Keratinocyte (primary cell): ENCODE results near the gene WSB1. TPM values are rescaled to one million over a fixed set of nuclear protein-coding genes. Genes with fewer than 3 reads are reported as not detected.

Experiments used
- DNase-seq: peaks from one replicate; pipeline ENCODE4 v3.0.0-alpha.2; 2011; ENCODE audit warnings: low read depth, missing footprints, low spot score
- FAIRE-seq: peaks from 2 replicates; lab custom pipeline; 2011; peaks lifted over from hg19 to GRCh38; lab: Jason Lieb, UNC
- H2AFZ ChIP-seq: 2 replicates; pipeline ENCODE4 v1.6.0; 2012; ENCODE audit warnings: low read length, control low read depth, inconsistent platforms; ENCODE audit not compliant: control insufficient read depth
- H3K27ac ChIP-seq: 2 replicates; pipeline ENCODE4 v1.5.1; 2011; ENCODE audit warnings: low read length; ENCODE audit not compliant: control insufficient read depth, insufficient read depth
- H3K27me3 ChIP-seq: 3 replicates; pipeline ENCODE4 v1.6.0; 2011; ENCODE audit warnings: low read length; ENCODE audit not compliant: control insufficient read depth, insufficient read depth; ENCODE audit errors: extremely low read depth
- H3K36me3 ChIP-seq, 2 experiments: 2 replicates in 1 of 2; 3 replicates in 1 of 2; pipeline ENCODE4 v1.5.1; 2011; ENCODE audit warnings: low read length in 2 of 2, mild to moderate bottlenecking in 1 of 2; ENCODE audit not compliant: control insufficient read depth in 2 of 2, insufficient read depth in 2 of 2; ENCODE audit errors: extremely low read depth in 1 of 2
- H3K4me1 ChIP-seq: 3 replicates; pipeline ENCODE4 v1.5.1; 2011; ENCODE audit warnings: low read length; ENCODE audit not compliant: control insufficient read depth, insufficient read depth; ENCODE audit errors: extremely low read depth
- H3K4me2 ChIP-seq: 3 replicates; pipeline ENCODE4 v1.6.0; 2011; ENCODE audit warnings: low read depth, low read length; ENCODE audit not compliant: control insufficient read depth, insufficient read depth; ENCODE audit errors: extremely low read depth
- H3K4me3 ChIP-seq, 3 experiments: fragments of 200-600 bp in 1 of 3; sonication (generic) in 1 of 3; 2 replicates in 2 of 3; 3 replicates in 1 of 3; pipeline ENCODE4 v1.5.1; 2011 to 2016; ENCODE audit warnings: low read length in 3 of 3, mild to moderate bottlenecking in 3 of 3, control low read depth in 2 of 3, inconsistent platforms in 1 of 3, low read depth in 1 of 3, mixed read lengths in 1 of 3, mixed run types in 1 of 3, moderate library complexity in 1 of 3; ENCODE audit not compliant: control insufficient read depth in 2 of 3, insufficient read depth in 2 of 3; ENCODE audit errors: extremely low read depth in 1 of 3
- H3K79me2 ChIP-seq: 2 replicates; pipeline ENCODE4 v1.6.0; 2012; ENCODE audit warnings: low read length; ENCODE audit not compliant: control insufficient read depth, insufficient read depth
- H3K9ac ChIP-seq: 3 replicates; pipeline ENCODE4 v1.6.0; 2011; ENCODE audit warnings: low read length; ENCODE audit not compliant: control insufficient read depth, insufficient read depth; ENCODE audit errors: extremely low read depth
- H3K9me1 ChIP-seq: 3 replicates; pipeline ENCODE4 v1.6.0; 2011; ENCODE audit warnings: low read length; ENCODE audit not compliant: control insufficient read depth, insufficient read depth; ENCODE audit errors: extremely low read depth
- H3K9me3 ChIP-seq: 2 replicates; pipeline ENCODE4 v1.5.1; 2012; ENCODE audit warnings: low read depth, low read length; ENCODE audit not compliant: control insufficient read depth
- H4K20me1 ChIP-seq: 3 replicates; pipeline ENCODE4 v1.6.0; 2011; ENCODE audit warnings: low read length; ENCODE audit not compliant: control insufficient read depth, insufficient read depth; ENCODE audit errors: extremely low read depth
- EZH2 ChIP-seq: IDR thresholded peaks from one replicate; pipeline ENCODE4 v1.6.1; 2012; ENCODE audit warnings: inconsistent platforms, mild to moderate bottlenecking, low read length, moderate library complexity
- dilution Hi-C: fragments of 300-500 bp; cut with MboI; formaldehyde crosslinking; loops from one replicate; pipeline ENCODE4 v1.7.0; 2020; ENCODE audit warnings: low sequenced_read_pairs; ENCODE audit not compliant: extremely low pct_ligation_motif_present
- polyA plus RNA-seq, 5 experiments: library from polyadenylated mRNA; depleted of rRNA in 3 of 5; stranded (reverse) in 3 of 5; stranded (forward) in 1 of 5; unstranded in 1 of 5; fragments of >200 nt; gene quantifications; 1 replicate in 1 of 5; 2 replicates in 3 of 5; 3 replicates in 1 of 5; pipeline versions ENCODE4 v1.2.1 to v1.2.3, GENCODE V29; 2011 to 2012; ENCODE audit warnings: missing spikeins in 2 of 5, low read depth in 1 of 5, low replicate concordance in 1 of 5
- TF ChIP-seq, protein P1 (sequence below), 3 experiments: IDR thresholded peaks in 1 of 3; conservative IDR thresholded peaks in 1 of 3; optimal IDR thresholded peaks in 1 of 3; 2 replicates in 2 of 3; 3 replicates in 1 of 3; pipeline versions ENCODE3 to v1.5.1; 2011; ENCODE audit warnings: low read length in 3 of 3, mild to moderate bottlenecking in 3 of 3, moderate library complexity in 2 of 3, control low read depth in 1 of 3, inconsistent platforms in 1 of 3; ENCODE audit not compliant: insufficient read depth in 2 of 3; ENCODE audit errors: extremely low read depth in 1 of 3

WSB1 gene
- polyA plus RNA-seq, 1 donor (not counting 4 experiments of a cell fraction or from before 2014, with no cell fraction given), result 135 TPM

DNA sequence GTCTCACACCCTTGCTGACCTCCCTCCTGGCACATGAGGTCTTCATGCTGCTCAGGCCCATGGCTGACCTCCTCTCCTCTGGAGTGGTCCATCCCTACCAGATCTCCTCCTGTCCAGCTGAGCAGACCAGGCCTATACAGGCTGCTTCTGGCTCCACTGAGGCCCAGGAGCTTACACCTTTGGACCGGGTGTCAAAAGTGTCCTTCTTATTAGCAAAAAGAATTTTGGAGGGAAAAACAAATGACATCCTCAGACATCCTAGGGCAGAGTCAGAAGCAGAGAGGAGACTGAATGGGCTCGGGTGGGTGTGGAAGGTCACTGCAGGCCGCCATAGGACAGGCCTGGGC, 38.1 kb downstream of the WSB1 start:
- dilution Hi-C loops, result no loop called here

DNA sequence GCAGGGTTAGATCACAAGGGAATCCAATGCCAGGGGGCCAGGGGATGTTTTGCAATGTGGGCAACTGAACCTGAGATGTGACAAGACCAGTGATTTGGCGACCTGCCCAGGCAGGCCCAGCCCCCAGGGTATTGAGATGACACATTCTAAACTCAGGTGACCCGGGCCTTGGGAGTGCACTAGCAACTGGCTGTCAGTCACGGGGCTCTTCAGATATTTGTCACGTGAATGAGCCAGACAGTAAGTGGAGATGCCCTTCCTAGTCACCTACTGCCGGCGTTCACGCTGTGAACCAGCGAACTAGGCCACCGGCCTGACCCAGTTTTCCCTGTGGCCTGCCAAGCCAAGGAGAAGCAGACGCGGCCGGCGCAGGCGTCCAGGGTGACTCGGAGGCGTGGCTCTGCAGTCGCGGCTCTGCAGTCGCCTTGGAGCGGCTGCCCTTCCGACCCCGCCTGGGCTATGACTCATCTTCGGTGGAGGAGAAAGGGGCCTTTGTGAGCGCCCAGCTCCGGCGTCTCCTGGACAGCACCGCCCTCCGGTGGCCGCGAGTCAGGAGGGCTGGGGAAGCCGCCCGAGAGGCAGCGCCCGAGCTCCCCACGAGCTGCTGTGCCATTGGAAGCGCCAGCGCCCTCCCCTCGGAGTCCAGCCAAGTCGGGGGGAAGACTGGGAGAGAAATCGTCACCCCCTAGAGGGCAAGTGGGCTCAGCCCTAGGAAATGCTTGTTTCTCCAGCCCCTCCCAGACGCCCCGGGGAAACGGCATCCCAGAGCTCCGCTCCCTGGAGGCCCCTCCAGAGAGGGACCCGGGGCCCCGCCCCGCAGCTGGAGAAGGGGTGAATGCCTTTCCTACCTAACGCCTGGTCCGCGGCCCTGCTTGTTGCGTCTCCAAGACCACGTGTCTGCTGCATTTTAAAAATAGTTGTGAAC, 38.8 kb downstream of the WSB1 start:
- no peaks in the 10 kb centered on the region for H3K9me1 ChIP-seq
- no peak for FAIRE-seq

More for the DNA sequence above, 38.1 kb downstream of the WSB1 start:
- Histone ChIP-seq H3K4me2 (no peak overlapping the region), H3K79me2 (no peaks in the 10 kb centered on the region), H3K27ac (peak overlapping the region; percentile 80), H3K4me3 (no peak overlapping the region), H3K36me3 (no peaks in the 10 kb centered on the region), H4K20me1 (no peaks in the 10 kb centered on the region), H3K4me1 (peaks cover 25% of the 10 kb centered on the region), H2AFZ (no peak overlapping the region), H3K27me3 (no peaks in the 10 kb centered on the region), H3K9me1 (no peaks in the 10 kb centered on the region), H3K9me3 (no peaks in the 10 kb centered on the region), H3K9ac (peak overlapping the region; percentile 28)
- TF ChIP-seq, protein P1, sequence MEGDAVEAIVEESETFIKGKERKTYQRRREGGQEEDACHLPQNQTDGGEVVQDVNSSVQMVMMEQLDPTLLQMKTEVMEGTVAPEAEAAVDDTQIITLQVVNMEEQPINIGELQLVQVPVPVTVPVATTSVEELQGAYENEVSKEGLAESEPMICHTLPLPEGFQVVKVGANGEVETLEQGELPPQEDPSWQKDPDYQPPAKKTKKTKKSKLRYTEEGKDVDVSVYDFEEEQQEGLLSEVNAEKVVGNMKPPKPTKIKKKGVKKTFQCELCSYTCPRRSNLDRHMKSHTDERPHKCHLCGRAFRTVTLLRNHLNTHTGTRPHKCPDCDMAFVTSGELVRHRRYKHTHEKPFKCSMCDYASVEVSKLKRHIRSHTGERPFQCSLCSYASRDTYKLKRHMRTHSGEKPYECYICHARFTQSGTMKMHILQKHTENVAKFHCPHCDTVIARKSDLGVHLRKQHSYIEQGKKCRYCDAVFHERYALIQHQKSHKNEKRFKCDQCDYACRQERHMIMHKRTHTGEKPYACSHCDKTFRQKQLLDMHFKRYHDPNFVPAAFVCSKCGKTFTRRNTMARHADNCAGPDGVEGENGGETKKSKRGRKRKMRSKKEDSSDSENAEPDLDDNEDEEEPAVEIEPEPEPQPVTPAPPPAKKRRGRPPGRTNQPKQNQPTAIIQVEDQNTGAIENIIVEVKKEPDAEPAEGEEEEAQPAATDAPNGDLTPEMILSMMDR (optimal IDR thresholded peaks at IDR 0.05 in 1 of 3, IDR thresholded peaks at IDR 0.05 in 1 of 3, conservative IDR thresholded peaks at IDR 0.05 in 1 of 3; ENCODE audit: extremely low read depth in 1 of 3, insufficient read depth in 2 of 3, low read length in 3 of 3), result no peak
- TF ChIP-seq EZH2, result no peak
- no peak for FAIRE-seq
- DNase-seq, result no peak

More for the DNA sequence above, 38.8 kb downstream of the WSB1 start:
- dilution Hi-C loops, result no loop called here
- Histone ChIP-seq H3K79me2 (no peaks in the 10 kb centered on the region), H3K4me3 (peak overlapping the region; percentile 38 to 72 (median 71)), H3K4me2 (peak overlapping the region; percentile 85), H2AFZ (peak overlapping the region; percentile 87), H3K36me3 (no peaks in the 10 kb centered on the region), H3K4me1 (peaks cover 25% of the 10 kb centered on the region), H3K27ac (peak overlapping the region; percentile 80), H3K9ac (peak overlapping the region; percentile 82), H3K27me3 (no peaks in the 10 kb centered on the region), H4K20me1 (no peaks in the 10 kb centered on the region), H3K9me3 (no peaks in the 10 kb centered on the region)
- peak; percentile 86 for DNase-seq
- TF ChIP-seq EZH2, result no peak
- TF ChIP-seq, protein P1 (optimal IDR thresholded peaks at IDR 0.05 in 1 of 3, IDR thresholded peaks at IDR 0.05 in 1 of 3, conservative IDR thresholded peaks at IDR 0.05 in 1 of 3; ENCODE audit: extremely low read depth in 1 of 3, insufficient read depth in 2 of 3, low read length in 3 of 3), result peak; percentile 65 to 93 (median 79)
